GM18505 (cell line): ENCODE data around the gene AKNA.

ENCODE experiments used
- ATAC-seq: cut with Tn5 transposase; IDR thresholded peaks from one replicate; pipeline ENCODE4 v1.9.1; 2021; ENCODE audit not compliant: unreplicated experiment
- POLR2A ChIP-seq: IDR thresholded peaks from 4 replicates; pipeline ENCODE4 v1.6.1; 2011; ENCODE audit warnings: borderline replicate concordance; ENCODE audit not compliant: insufficient read depth, insufficient read length; ENCODE audit errors: extremely low read depth

The AKNA gene

GRCh38 chr9:114397219-114397847, 9.6 kb upstream of the AKNA start:
- no peak for ATAC-seq
- peak; percentile 5 for TF ChIP-seq POLR2A

- no peak for ATAC-seq
- no peak for TF ChIP-seq POLR2A
These were observed 8.9 kb upstream of the AKNA start for GRCh38 chr9:114396558-114397218.

GRCh38 chr9:114395768-114396167, 8.0 kb upstream of the AKNA start:
- ATAC-seq = no peak
- TF ChIP-seq POLR2A = no peak

- TF ChIP-seq POLR2A = no peak
- no peak for ATAC-seq
These were observed 7.5 kb upstream of the AKNA start for GRCh38 chr9:114395334-114395617.

GRCh38 chr9:114394523-114395333, 6.9 kb upstream of the AKNA start:
- ATAC-seq = no peak
- no peak for TF ChIP-seq POLR2A

GRCh38 chr9:114392749-114393112, 4.9 kb upstream of the AKNA start:
- no peak for ATAC-seq
- no peak for TF ChIP-seq POLR2A

GRCh38 chr9:114390952-114391351, 3.2 kb upstream of the AKNA start:
- no peak for ATAC-seq
- TF ChIP-seq POLR2A = no peak

- no peak for TF ChIP-seq POLR2A
- ATAC-seq = no peak
These were observed 2.0 kb upstream of the AKNA start for GRCh38 chr9:114389612-114390368.

GRCh38 chr9:114388764-114389375, 1.1 kb upstream of the AKNA start:
- ATAC-seq = no peak
- no peak for TF ChIP-seq POLR2A

GRCh38 chr9:114388357-114388682, 538 bp upstream of the AKNA start:
- no peak for ATAC-seq

GRCh38 chr9:114386886-114387679, 699 bp downstream of the AKNA start:
- no peak for ATAC-seq
- TF ChIP-seq POLR2A = no peak

More at GRCh38 chr9:114388357-114388682, 538 bp upstream of the AKNA start:
- no peak for TF ChIP-seq POLR2A

GRCh38 chr9:114386361-114386885, 1.4 kb downstream of the AKNA start:
- TF ChIP-seq POLR2A = peak; percentile 59
- no peak for ATAC-seq
